ENCODE results near the gene ZYG11A. TPM values are rescaled to one million over a fixed set of nuclear protein-coding genes. Genes with fewer than 3 reads are reported as not detected.

Gene ZYG11A
- polyA plus RNA-seq, 2 donors: 0.51 to 0.79 TPM

DNA sequence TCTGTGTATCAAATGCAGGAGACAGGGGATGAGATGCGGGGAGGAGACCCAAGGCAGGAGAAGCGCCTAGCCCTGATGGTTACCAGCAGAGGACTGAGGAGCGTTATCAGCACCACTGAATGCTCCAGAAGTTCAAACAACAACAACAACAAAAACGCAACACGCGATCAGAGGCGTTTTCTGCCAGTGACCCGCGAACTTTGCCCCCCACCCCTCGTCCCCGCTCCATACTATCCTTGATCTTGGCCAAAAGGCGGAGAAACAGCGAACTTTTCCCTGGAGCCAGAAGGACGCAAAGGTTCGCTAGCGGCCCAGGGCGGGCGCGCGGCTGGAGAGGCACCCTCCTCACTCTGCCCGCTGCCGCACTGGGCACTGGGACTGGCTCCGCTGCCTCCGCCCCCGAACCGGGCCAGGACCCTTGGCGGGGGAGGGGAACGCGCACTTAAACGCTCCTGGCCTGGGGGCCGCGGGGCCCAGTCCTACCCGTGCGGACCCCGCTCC lies 78.3 kb downstream of the ZYG11A start:
- Histone ChIP-seq H3K27me3 (ENCODE audit: control insufficient read depth in 1 of 2, insufficient read depth in 2 of 2, low read length in 2 of 2) (no peaks in the 10 kb centered on the region), H3K4me1 (ENCODE audit: control insufficient read depth in 2 of 2, insufficient read depth in 2 of 2, low read length in 1 of 2) (peaks cover 2 to 13% of the 10 kb centered on the region in 2 donors), H3K27ac (ENCODE audit: low read depth in 2 of 2, low read length in 1 of 2) (peak overlapping the region; percentile 91 to 94), H3K36me3 (ENCODE audit: control insufficient read depth in 2 of 2, insufficient read depth in 2 of 2, low read length in 1 of 2) (no peaks in the 10 kb centered on the region), H3K4me3 (ENCODE audit: low read depth in 1 of 2, low read length in 2 of 2) (peak overlapping the region; percentile 66 to 87), H3K9me3 (ENCODE audit: control insufficient read depth in 2 of 2, insufficient read depth in 1 of 2, low read depth in 1 of 2, low read length in 1 of 2) (no peaks in the 10 kb centered on the region)
- WGBS, 2 donors: 13 to 18% methylated on average over 33 to 35 of the region's 35 CpGs

DNA sequence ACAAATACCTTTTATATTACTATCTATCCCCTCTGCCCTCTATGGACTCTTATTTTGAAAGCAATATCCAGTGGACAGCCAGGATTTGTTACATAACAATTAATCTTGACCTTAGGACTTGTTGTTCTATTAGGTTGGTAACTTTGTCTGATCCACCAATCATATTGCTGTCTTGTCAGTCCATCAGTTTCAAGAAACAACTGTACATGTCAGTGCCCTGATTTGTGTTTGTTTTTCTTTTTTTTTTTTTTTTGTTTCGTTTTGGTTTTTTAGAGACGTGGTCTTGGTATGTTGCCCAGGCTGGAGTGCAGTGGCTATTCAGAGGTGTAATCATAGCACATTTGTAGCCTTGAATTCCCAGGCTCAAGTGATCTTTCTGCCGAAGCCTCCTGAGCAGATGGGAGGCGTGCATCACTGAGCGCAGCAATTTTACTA lies 83.0 kb downstream of the ZYG11A start:
- H3K27me3 ChIP-seq (ENCODE audit: control insufficient read depth in 1 of 2, insufficient read depth in 2 of 2, low read length in 2 of 2): no peaks in the 10 kb centered on the region
- WGBS, 2 donors: 43 to 55% methylated on average over 5 of the region's 5 CpGs
- no peaks in the 10 kb centered on the region for H3K36me3 ChIP-seq (ENCODE audit: control insufficient read depth in 2 of 2, insufficient read depth in 2 of 2, low read length in 1 of 2)
- no peak overlapping the region for H3K27ac ChIP-seq (ENCODE audit: low read depth in 2 of 2, low read length in 1 of 2)
- H3K9me3 ChIP-seq (ENCODE audit: control insufficient read depth in 2 of 2, insufficient read depth in 1 of 2, low read depth in 1 of 2, low read length in 1 of 2): no peaks in the 10 kb centered on the region
- H3K4me3 ChIP-seq (ENCODE audit: low read depth in 1 of 2, low read length in 2 of 2): no peak overlapping the region
- peaks cover 0 to 5% of the 10 kb centered on the region in 2 donors for H3K4me1 ChIP-seq (ENCODE audit: control insufficient read depth in 2 of 2, insufficient read depth in 2 of 2, low read length in 1 of 2)

DNA sequence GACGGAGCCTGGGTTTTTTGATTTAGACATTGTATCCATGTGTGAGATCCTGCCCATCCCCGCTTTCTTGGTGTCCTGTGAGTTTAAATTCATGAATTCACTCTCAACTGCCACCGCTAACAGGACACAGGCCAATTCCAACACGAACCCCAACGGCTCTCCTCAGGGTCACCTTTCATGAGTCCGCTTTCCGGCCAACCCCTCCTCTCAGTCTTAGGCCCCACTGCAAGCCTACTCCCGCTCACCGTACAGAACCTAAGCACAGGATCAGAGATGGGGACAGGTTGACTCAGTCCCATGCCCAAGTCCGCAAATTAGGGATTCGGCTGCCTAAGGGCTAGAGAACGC lies 84.3 kb downstream of the ZYG11A start:
- no peaks in the 10 kb centered on the region for H3K9me3 ChIP-seq (ENCODE audit: control insufficient read depth in 2 of 2, insufficient read depth in 1 of 2, low read depth in 1 of 2, low read length in 1 of 2)
- peaks cover 0 to 5% of the 10 kb centered on the region in 2 donors for H3K4me1 ChIP-seq (ENCODE audit: control insufficient read depth in 2 of 2, insufficient read depth in 2 of 2, low read length in 1 of 2)
- peak overlapping the region; percentile 41 to 75 for H3K4me3 ChIP-seq (ENCODE audit: low read depth in 1 of 2, low read length in 2 of 2)
- H3K27me3 ChIP-seq (ENCODE audit: control insufficient read depth in 1 of 2, insufficient read depth in 2 of 2, low read length in 2 of 2): no peaks in the 10 kb centered on the region
- H3K27ac ChIP-seq (ENCODE audit: low read depth in 2 of 2, low read length in 1 of 2): peak overlapping the region in 1 of 2 donors; percentile 59
- WGBS, 2 donors: 12 to 14% methylated on average over 12 of the region's 12 CpGs
- no peaks in the 10 kb centered on the region for H3K36me3 ChIP-seq (ENCODE audit: control insufficient read depth in 2 of 2, insufficient read depth in 2 of 2, low read length in 1 of 2)

DNA sequence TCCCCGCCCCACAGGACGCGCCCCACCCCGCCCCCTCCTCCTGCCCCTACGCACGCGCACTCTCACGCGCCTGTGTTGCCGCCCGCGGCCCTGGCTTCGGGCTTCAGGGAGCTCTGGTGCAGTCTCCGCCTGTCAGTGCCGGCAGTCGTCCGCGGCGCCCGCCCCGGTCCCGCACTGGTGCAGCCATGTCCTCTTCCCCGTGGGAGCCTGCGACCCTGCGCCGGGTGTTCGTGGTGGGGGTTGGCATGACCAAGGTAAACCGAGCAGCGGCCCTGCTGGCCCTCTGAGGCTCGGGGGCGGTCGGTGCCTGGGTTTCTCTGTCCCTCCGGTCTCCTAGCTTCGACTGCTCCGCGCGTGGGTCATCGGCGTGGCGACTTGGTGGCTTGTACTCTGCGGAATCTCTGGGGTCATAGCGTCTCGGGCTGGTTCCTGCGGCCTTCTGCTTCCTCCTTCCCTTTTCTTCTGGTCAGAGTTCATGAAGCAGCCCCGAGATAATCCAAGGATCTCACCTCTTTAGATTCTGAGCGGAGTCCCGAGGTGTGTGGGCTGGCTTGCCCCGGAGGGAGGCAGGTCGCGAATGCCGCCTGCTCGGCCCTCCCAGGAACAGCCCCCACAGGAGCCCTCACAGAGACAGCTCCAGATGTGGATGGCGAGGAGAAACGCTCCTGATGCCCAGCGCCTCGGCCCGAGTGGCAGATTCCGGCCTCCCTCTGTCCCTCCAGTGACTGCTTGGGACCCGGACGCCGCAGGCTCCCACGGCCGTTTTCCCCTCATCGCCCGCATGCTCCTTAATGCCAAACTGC lies 84.9 kb downstream of the ZYG11A start, which contains the start of gene SCP2:
Gene SCP2, plus strand, starts transcription at position 65 of the 803 bp plus-strand sequence. Its CDS starts 121 bp downstream, at position 186.
- Histone ChIP-seq H3K4me1 (ENCODE audit: control insufficient read depth in 2 of 2, insufficient read depth in 2 of 2, low read length in 1 of 2) (peaks cover 0 to 5% of the 10 kb centered on the region in 2 donors), H3K27me3 (ENCODE audit: control insufficient read depth in 1 of 2, insufficient read depth in 2 of 2, low read length in 2 of 2) (no peaks in the 10 kb centered on the region), H3K9me3 (ENCODE audit: control insufficient read depth in 2 of 2, insufficient read depth in 1 of 2, low read depth in 1 of 2, low read length in 1 of 2) (no peaks in the 10 kb centered on the region), H3K36me3 (ENCODE audit: control insufficient read depth in 2 of 2, insufficient read depth in 2 of 2, low read length in 1 of 2) (no peaks in the 10 kb centered on the region), H3K4me3 (ENCODE audit: low read depth in 1 of 2, low read length in 2 of 2) (peak within 1 kb of the TSS; percentile 75 to 85), H3K27ac (ENCODE audit: low read depth in 2 of 2, low read length in 1 of 2) (peak within 1 kb of the TSS; percentile 66 to 71)
- 0 to 1% methylated on average over 63 to 65 of the region's 65 CpGs for WGBS, 2 donors

DNA sequence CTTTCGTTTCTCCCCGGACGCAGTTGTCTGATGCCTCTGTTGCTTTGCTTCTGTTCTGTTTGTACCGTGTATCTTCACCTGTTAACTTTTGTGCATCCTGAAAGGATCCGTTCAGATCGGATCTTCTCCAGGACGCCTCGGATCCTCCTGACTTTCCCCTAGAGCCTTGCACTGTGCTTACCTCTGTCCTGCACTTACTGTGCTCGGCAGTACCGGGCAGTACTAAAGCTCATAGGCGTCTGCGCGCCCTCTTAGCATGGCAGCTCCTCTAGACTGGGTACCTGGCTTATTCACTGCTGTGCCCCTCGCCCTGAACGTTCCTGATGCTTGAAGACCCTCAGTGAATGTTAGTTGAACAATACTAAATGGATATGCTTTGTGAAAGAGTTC lies 85.5 kb downstream of the ZYG11A start:
- H3K27ac ChIP-seq (ENCODE audit: low read depth in 2 of 2, low read length in 1 of 2): peak overlapping the region in 1 of 2 donors; percentile 71
- H3K4me1 ChIP-seq (ENCODE audit: control insufficient read depth in 2 of 2, insufficient read depth in 2 of 2, low read length in 1 of 2): peaks cover 0 to 5% of the 10 kb centered on the region in 2 donors
- H3K27me3 ChIP-seq (ENCODE audit: control insufficient read depth in 1 of 2, insufficient read depth in 2 of 2, low read length in 2 of 2): no peaks in the 10 kb centered on the region
- WGBS, 2 donors: 20 to 23% methylated on average over 15 of the region's 15 CpGs
- H3K9me3 ChIP-seq (ENCODE audit: control insufficient read depth in 2 of 2, insufficient read depth in 1 of 2, low read depth in 1 of 2, low read length in 1 of 2): no peaks in the 10 kb centered on the region
- H3K36me3 ChIP-seq (ENCODE audit: control insufficient read depth in 2 of 2, insufficient read depth in 2 of 2, low read length in 1 of 2): no peaks in the 10 kb centered on the region
- H3K4me3 ChIP-seq (ENCODE audit: low read depth in 1 of 2, low read length in 2 of 2): peak overlapping the region; percentile 75 to 85

DNA sequence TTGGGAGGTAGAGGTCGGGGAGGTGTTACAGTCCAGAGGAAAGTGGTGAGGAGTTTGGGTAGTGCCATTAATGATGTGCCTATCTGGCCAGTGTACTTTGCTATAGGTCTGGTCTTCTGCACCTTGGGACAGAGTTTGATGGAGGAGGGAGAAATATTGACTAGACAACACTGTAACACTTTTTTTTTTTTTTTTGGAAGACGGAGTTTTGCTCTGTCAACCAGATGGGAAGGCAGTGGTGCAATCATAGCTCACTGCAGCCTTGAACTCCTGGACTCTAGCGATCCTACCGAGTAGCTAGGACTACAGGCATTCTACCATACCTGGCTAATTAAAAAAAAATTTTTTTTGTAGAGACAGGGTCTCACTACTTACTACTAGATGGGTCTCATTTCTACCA lies 86.5 kb downstream of the ZYG11A start:
- no peak overlapping the region for H3K4me3 ChIP-seq (ENCODE audit: low read depth in 1 of 2, low read length in 2 of 2)
- H3K4me1 ChIP-seq (ENCODE audit: control insufficient read depth in 2 of 2, insufficient read depth in 2 of 2, low read length in 1 of 2): peaks cover 0 to 5% of the 10 kb centered on the region in 2 donors
- 94 to 97% methylated on average over 4 of the region's 4 CpGs for WGBS, 2 donors
- no peak overlapping the region for H3K27ac ChIP-seq (ENCODE audit: low read depth in 2 of 2, low read length in 1 of 2)
- H3K9me3 ChIP-seq (ENCODE audit: control insufficient read depth in 2 of 2, insufficient read depth in 1 of 2, low read depth in 1 of 2, low read length in 1 of 2): no peaks in the 10 kb centered on the region
- H3K36me3 ChIP-seq (ENCODE audit: control insufficient read depth in 2 of 2, insufficient read depth in 2 of 2, low read length in 1 of 2): no peaks in the 10 kb centered on the region
- H3K27me3 ChIP-seq (ENCODE audit: control insufficient read depth in 1 of 2, insufficient read depth in 2 of 2, low read length in 2 of 2): no peaks in the 10 kb centered on the region

DNA sequence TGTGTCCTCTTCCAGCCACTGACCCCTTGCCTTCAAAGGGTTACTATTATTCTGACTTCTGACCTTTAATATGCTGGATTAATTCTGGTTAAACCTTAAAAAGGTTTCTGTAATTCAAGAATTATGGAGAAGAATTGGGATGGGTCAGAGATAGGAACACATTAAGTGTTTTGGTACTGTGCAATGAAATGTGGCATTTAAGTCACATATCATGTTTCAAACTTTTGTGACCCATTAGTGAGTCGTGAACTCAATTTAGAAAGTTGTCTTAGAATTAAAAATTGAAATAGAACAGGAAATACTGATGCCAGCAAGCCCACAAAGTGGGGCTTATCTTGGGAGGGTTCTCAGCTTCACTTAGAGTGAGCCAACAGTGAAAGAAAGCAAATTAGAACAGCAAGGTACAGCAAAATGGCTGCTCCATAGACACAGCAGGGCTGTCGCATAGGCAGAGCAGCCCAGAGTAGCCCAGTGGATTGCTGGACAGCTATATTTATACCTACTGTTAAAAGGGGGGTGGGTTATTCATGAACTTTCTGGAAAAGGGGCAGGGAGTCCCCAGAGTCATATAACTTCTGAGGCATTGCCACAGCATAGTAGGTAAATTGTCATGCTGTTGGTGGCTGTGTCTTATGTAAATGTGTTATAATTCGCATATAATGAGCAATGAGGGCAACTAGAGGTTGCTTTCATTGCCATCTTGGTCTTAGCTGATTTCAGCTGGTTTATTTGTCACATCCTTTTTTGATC lies 95.0 kb downstream of the ZYG11A start:
- Histone ChIP-seq H3K4me3 (ENCODE audit: low read depth in 1 of 2, low read length in 2 of 2) (no peak overlapping the region), H3K27ac (ENCODE audit: low read depth in 2 of 2, low read length in 1 of 2) (no peak overlapping the region), H3K27me3 (ENCODE audit: control insufficient read depth in 1 of 2, insufficient read depth in 2 of 2, low read length in 2 of 2) (no peaks in the 10 kb centered on the region), H3K36me3 (ENCODE audit: control insufficient read depth in 2 of 2, insufficient read depth in 2 of 2, low read length in 1 of 2) (no peaks in the 10 kb centered on the region), H3K4me1 (ENCODE audit: control insufficient read depth in 2 of 2, insufficient read depth in 2 of 2, low read length in 1 of 2) (no peaks in the 10 kb centered on the region), H3K9me3 (ENCODE audit: control insufficient read depth in 2 of 2, insufficient read depth in 1 of 2, low read depth in 1 of 2, low read length in 1 of 2) (no peaks in the 10 kb centered on the region)
- WGBS, 2 donors: 87 to 95% methylated on average over 3 of the region's 3 CpGs

DNA sequence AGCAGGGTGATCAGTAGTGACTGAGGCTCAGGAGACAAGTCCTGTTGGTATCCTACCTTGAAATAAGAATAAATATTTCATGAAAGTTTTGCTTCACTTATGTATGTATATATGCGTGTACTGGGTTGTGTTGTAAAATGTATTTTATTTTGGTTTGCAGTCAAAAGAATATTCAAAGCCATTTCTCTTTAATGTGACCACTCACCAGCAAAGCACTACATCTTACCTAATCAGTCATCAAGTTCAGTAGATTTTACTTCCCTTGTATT lies 95.6 kb downstream of the ZYG11A start:
- H3K4me3 ChIP-seq (ENCODE audit: low read depth in 1 of 2, low read length in 2 of 2): no peak overlapping the region
- no peaks in the 10 kb centered on the region for H3K4me1 ChIP-seq (ENCODE audit: control insufficient read depth in 2 of 2, insufficient read depth in 2 of 2, low read length in 1 of 2)
- no peak overlapping the region for H3K27ac ChIP-seq (ENCODE audit: low read depth in 2 of 2, low read length in 1 of 2)
- H3K9me3 ChIP-seq (ENCODE audit: control insufficient read depth in 2 of 2, insufficient read depth in 1 of 2, low read depth in 1 of 2, low read length in 1 of 2): no peaks in the 10 kb centered on the region
- H3K27me3 ChIP-seq (ENCODE audit: control insufficient read depth in 1 of 2, insufficient read depth in 2 of 2, low read length in 2 of 2): no peaks in the 10 kb centered on the region
- 94 to 100% methylated on average over 1 of the region's 1 CpG for WGBS, 2 donors
- no peaks in the 10 kb centered on the region for H3K36me3 ChIP-seq (ENCODE audit: control insufficient read depth in 2 of 2, insufficient read depth in 2 of 2, low read length in 1 of 2)

DNA sequence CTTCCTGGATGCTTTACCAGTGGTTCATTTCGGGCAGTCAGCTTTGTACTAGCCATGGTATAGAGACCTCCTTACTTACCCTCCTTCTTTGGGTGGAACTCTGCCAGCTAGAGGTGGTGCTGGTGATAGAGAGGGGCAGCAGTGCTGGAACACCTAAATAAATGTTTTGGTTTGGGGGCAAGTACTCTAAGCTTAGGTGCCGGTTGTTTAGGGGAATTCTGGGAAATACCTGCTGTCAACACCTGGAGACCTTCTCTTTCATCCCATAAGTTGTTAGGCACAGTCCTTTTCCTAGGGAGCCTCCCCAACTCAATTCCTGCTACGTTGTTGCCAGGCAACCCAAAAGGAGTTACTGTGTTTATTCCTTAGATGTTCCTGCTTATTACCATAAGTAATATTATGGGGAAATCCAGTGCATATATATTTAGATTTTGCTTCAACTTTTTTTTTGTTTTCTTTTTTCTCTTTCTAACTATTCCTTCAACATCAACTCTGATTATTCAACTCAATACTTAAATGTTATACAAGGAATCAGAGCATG lies 101.4 kb downstream of the ZYG11A start:
- H3K27ac ChIP-seq (ENCODE audit: low read depth in 2 of 2, low read length in 1 of 2): no peak overlapping the region
- no peak overlapping the region for H3K4me3 ChIP-seq (ENCODE audit: low read depth in 1 of 2, low read length in 2 of 2)
- no peaks in the 10 kb centered on the region for H3K36me3 ChIP-seq (ENCODE audit: control insufficient read depth in 2 of 2, insufficient read depth in 2 of 2, low read length in 1 of 2)
- no peaks in the 10 kb centered on the region for H3K4me1 ChIP-seq (ENCODE audit: control insufficient read depth in 2 of 2, insufficient read depth in 2 of 2, low read length in 1 of 2)
- no peaks in the 10 kb centered on the region for H3K27me3 ChIP-seq (ENCODE audit: control insufficient read depth in 1 of 2, insufficient read depth in 2 of 2, low read length in 2 of 2)
- 64 to 77% methylated on average over 3 of the region's 3 CpGs for WGBS, 2 donors
- no peaks in the 10 kb centered on the region for H3K9me3 ChIP-seq (ENCODE audit: control insufficient read depth in 2 of 2, insufficient read depth in 1 of 2, low read depth in 1 of 2, low read length in 1 of 2)
